ENCODE measurements around the gene SYT9.

- TF ChIP-seq ZNF274 (IDR thresholded peaks at IDR 0.05; ENCODE audit: low read depth, low read length) (no peak), YY1 (IDR thresholded peaks at IDR 0.05; ENCODE audit: insufficient read depth, insufficient read length) (no peak)
These were observed 51.4 kb downstream of the SYT9 start for GRCh38 chr11:7303146-7303545.

Data from NT2/D1 (cell line).